T-helper 17 cell (primary cell): ENCODE results near the gene SYT1. TPM values are rescaled to one million over a fixed set of nuclear protein-coding genes. Genes with fewer than 3 reads are reported as not detected.
"Not testable (repeated sequence)": the region's sequence is repeated elsewhere in the genome, so short reads cannot be mapped to it uniquely, and the experiment has no call there.

Experiments used
- ATAC-seq: fragments of 150-1000 bp; cut with Tn5 transposase; 2 replicates; pipeline ENCODE4 v1.10.0; 2021; ENCODE audit warnings: mild to moderate bottlenecking, moderate library complexity
- DNase-seq, 3 donors: peaks; one replicate each; pipeline versions ENCODE4 v3.0.0 to v3.0.0-alpha.2; 2020 to 2021
- H3K9me3 ChIP-seq: one replicate; pipeline ENCODE4 v1.7.0; 2013; ENCODE audit warnings: low read length, mild to moderate bottlenecking; ENCODE audit not compliant: control insufficient read depth, poor library complexity, severe bottlenecking
- H3K27ac Mint-ChIP-seq: one replicate; pipeline ENCODE4 v1.8.0; 2022; ENCODE audit warnings: mild to moderate bottlenecking, moderate library complexity, mixed read lengths
- H3K27me3 Mint-ChIP-seq: one replicate; pipeline ENCODE4 v1.8.0; 2022; ENCODE audit warnings: mixed read lengths
- H3K36me3 Mint-ChIP-seq: one replicate; pipeline ENCODE4 v1.8.0; 2022; ENCODE audit warnings: low read depth, mixed read lengths
- H3K4me1 Mint-ChIP-seq: one replicate; pipeline ENCODE4 v1.8.0; 2022; ENCODE audit warnings: mild to moderate bottlenecking, mixed read lengths
- H3K4me3 Mint-ChIP-seq: one replicate; pipeline ENCODE4 v1.8.0; 2022; ENCODE audit warnings: mild to moderate bottlenecking, moderate library complexity, mixed read lengths
- total RNA-seq, 4 donors: library from RNA in 2 of 4; stranded (reverse) in 2 of 4; gene quantifications; one replicate each; pipeline ENCODE4 v1.2.3 and lab custom pipeline; 2022 to 2026

Gene SYT1
- total RNA-seq, 2 donors from 2014 or later = not detected

GRCh38 chr12:79019672-79020071 lies 155.1 kb downstream of the SYT1 start:
- H3K27me3 Mint-ChIP-seq = no peaks in the 10 kb centered on the region
- H3K27ac Mint-ChIP-seq = no peak overlapping the region
- H3K4me1 Mint-ChIP-seq = no peaks in the 10 kb centered on the region
- no peaks in the 10 kb centered on the region for H3K9me3 ChIP-seq
- no peak for ATAC-seq
- no peak for DNase-seq
- H3K4me3 Mint-ChIP-seq = no peak overlapping the region
- H3K36me3 Mint-ChIP-seq = no peaks in the 10 kb centered on the region

- DNase-seq (no peak), ATAC-seq (no peak)
- Mint-ChIP-seq H3K27ac (no peak overlapping the region), H3K27me3 (no peaks in the 10 kb centered on the region), H3K4me1 (no peaks in the 10 kb centered on the region), H3K4me3 (no peak overlapping the region), H3K36me3 (no peaks in the 10 kb centered on the region)
- no peaks in the 10 kb centered on the region for H3K9me3 ChIP-seq
These were observed 155.5 kb downstream of the SYT1 start for GRCh38 chr12:79020106-79020505.

- no peaks in the 10 kb centered on the region for H3K9me3 ChIP-seq
- DNase-seq (no peak), ATAC-seq (no peak)
- H3K4me3 Mint-ChIP-seq = no peak overlapping the region
- H3K36me3 Mint-ChIP-seq = no peaks in the 10 kb centered on the region
- H3K4me1 Mint-ChIP-seq = no peaks in the 10 kb centered on the region
- H3K27me3 Mint-ChIP-seq = no peaks in the 10 kb centered on the region
- no peak overlapping the region for H3K27ac Mint-ChIP-seq
These were observed 156.4 kb downstream of the SYT1 start for GRCh38 chr12:79021021-79021420.

GRCh38 chr12:79023261-79023660 lies 158.7 kb downstream of the SYT1 start:
- Mint-ChIP-seq H3K27ac (no peak overlapping the region), H3K4me1 (no peaks in the 10 kb centered on the region), H3K27me3 (no peaks in the 10 kb centered on the region), H3K36me3 (no peaks in the 10 kb centered on the region), H3K4me3 (no peak overlapping the region)
- no peaks in the 10 kb centered on the region for H3K9me3 ChIP-seq
- DNase-seq (no peak), ATAC-seq (no peak)

GRCh38 chr12:79023784-79024183 lies 159.2 kb downstream of the SYT1 start:
- H3K36me3 Mint-ChIP-seq = no peaks in the 10 kb centered on the region
- no peak for ATAC-seq
- no peaks in the 10 kb centered on the region for H3K4me1 Mint-ChIP-seq
- no peaks in the 10 kb centered on the region for H3K9me3 ChIP-seq
- H3K4me3 Mint-ChIP-seq = no peak overlapping the region
- DNase-seq = no peak
- H3K27me3 Mint-ChIP-seq = no peaks in the 10 kb centered on the region
- H3K27ac Mint-ChIP-seq = no peak overlapping the region

- Mint-ChIP-seq H3K4me3 (no peak overlapping the region), H3K27me3 (no peaks in the 10 kb centered on the region), H3K4me1 (no peaks in the 10 kb centered on the region), H3K27ac (no peak overlapping the region), H3K36me3 (no peaks in the 10 kb centered on the region)
- no peak for DNase-seq
- no peak for ATAC-seq
- no peaks in the 10 kb centered on the region for H3K9me3 ChIP-seq
These were observed 169.2 kb downstream of the SYT1 start for GRCh38 chr12:79033788-79034187.

GRCh38 chr12:79044748-79045147 lies 180.2 kb downstream of the SYT1 start:
- H3K27me3 Mint-ChIP-seq, H3K4me1 Mint-ChIP-seq, DNase-seq, H3K36me3 Mint-ChIP-seq, ATAC-seq, H3K27ac Mint-ChIP-seq, H3K4me3 Mint-ChIP-seq, H3K9me3 ChIP-seq: not testable (repeated sequence)

- not testable (repeated sequence) for ATAC-seq, H3K4me1 Mint-ChIP-seq, H3K4me3 Mint-ChIP-seq, DNase-seq, H3K27ac Mint-ChIP-seq, H3K9me3 ChIP-seq, H3K36me3 Mint-ChIP-seq, H3K27me3 Mint-ChIP-seq
These were observed 180.7 kb downstream of the SYT1 start for GRCh38 chr12:79045149-79045703.

GRCh38 chr12:79046021-79046420 lies 181.4 kb downstream of the SYT1 start:
- Mint-ChIP-seq H3K4me1 (no peaks in the 10 kb centered on the region), H3K27me3 (no peaks in the 10 kb centered on the region), H3K27ac (no peak overlapping the region), H3K36me3 (no peaks in the 10 kb centered on the region), H3K4me3 (no peak overlapping the region)
- ATAC-seq = no peak
- no peak for DNase-seq
- H3K9me3 ChIP-seq = no peaks in the 10 kb centered on the region

GRCh38 chr12:79048962-79049361 lies 184.4 kb downstream of the SYT1 start:
- Mint-ChIP-seq H3K27me3 (no peaks in the 10 kb centered on the region), H3K36me3 (no peaks in the 10 kb centered on the region), H3K27ac (no peak overlapping the region), H3K4me3 (no peak overlapping the region), H3K4me1 (no peaks in the 10 kb centered on the region)
- H3K9me3 ChIP-seq = no peaks in the 10 kb centered on the region
- no peak for ATAC-seq
- no peak for DNase-seq

- no peaks in the 10 kb centered on the region for H3K4me1 Mint-ChIP-seq
- ATAC-seq = no peak
- no peak overlapping the region for H3K27ac Mint-ChIP-seq
- no peaks in the 10 kb centered on the region for H3K27me3 Mint-ChIP-seq
- no peaks in the 10 kb centered on the region for H3K9me3 ChIP-seq
- no peaks in the 10 kb centered on the region for H3K36me3 Mint-ChIP-seq
- no peak for DNase-seq
- H3K4me3 Mint-ChIP-seq = no peak overlapping the region
These were observed 188.8 kb downstream of the SYT1 start for GRCh38 chr12:79053394-79053793.

- ATAC-seq (no peak), DNase-seq (no peak)
- no peak overlapping the region for H3K27ac Mint-ChIP-seq
- H3K9me3 ChIP-seq = no peaks in the 10 kb centered on the region
- H3K27me3 Mint-ChIP-seq = no peaks in the 10 kb centered on the region
- no peaks in the 10 kb centered on the region for H3K36me3 Mint-ChIP-seq
- H3K4me1 Mint-ChIP-seq = no peaks in the 10 kb centered on the region
- no peak overlapping the region for H3K4me3 Mint-ChIP-seq
These were observed 191.5 kb downstream of the SYT1 start for GRCh38 chr12:79055926-79056674.

GRCh38 chr12:79056775-79057174 lies 192.2 kb downstream of the SYT1 start:
- no peak for DNase-seq
- no peak overlapping the region for H3K4me3 Mint-ChIP-seq
- H3K27me3 Mint-ChIP-seq = no peaks in the 10 kb centered on the region
- no peak overlapping the region for H3K27ac Mint-ChIP-seq
- H3K9me3 ChIP-seq = no peaks in the 10 kb centered on the region
- no peaks in the 10 kb centered on the region for H3K36me3 Mint-ChIP-seq
- ATAC-seq = no peak
- no peaks in the 10 kb centered on the region for H3K4me1 Mint-ChIP-seq

GRCh38 chr12:79057540-79057939 lies 193.0 kb downstream of the SYT1 start:
- Mint-ChIP-seq H3K36me3 (no peaks in the 10 kb centered on the region), H3K4me1 (no peaks in the 10 kb centered on the region), H3K27me3 (no peaks in the 10 kb centered on the region), H3K4me3 (no peak overlapping the region), H3K27ac (no peak overlapping the region)
- no peak for DNase-seq
- ATAC-seq = no peak
- H3K9me3 ChIP-seq = no peaks in the 10 kb centered on the region
